H9 (cell line): ENCODE measurements around the gene KTN1. TPM values are rescaled to one million over a fixed set of nuclear protein-coding genes. Genes with fewer than 3 reads are reported as not detected.

Source experiments
- DNase-seq: peaks from one replicate; pipeline ENCODE4 v3.0.0-alpha.2; 2017
- H2AFZ ChIP-seq: one replicate; pipeline ENCODE4 v1.6.1; 2013; ENCODE audit warnings: mild to moderate bottlenecking, low read length, control low read depth, moderate library complexity
- H2AK5ac ChIP-seq: 2 replicates; pipeline ENCODE4 v1.6.1; 2013; ENCODE audit warnings: low read length, control low read depth, mixed read lengths; ENCODE audit not compliant: insufficient read length
- H2BK120ac ChIP-seq: one replicate; pipeline ENCODE4 v1.6.1; 2013; ENCODE audit warnings: low read depth, mild to moderate bottlenecking, low read length, control low read depth, inconsistent platforms; ENCODE audit not compliant: poor library complexity, severe bottlenecking
- H2BK12ac ChIP-seq: 2 replicates; pipeline ENCODE4 v1.6.1; 2013; ENCODE audit warnings: low read length, control low read depth, mixed read lengths, low read depth; ENCODE audit not compliant: insufficient read length
- H2BK15ac ChIP-seq: 2 replicates; pipeline ENCODE4 v1.6.1; 2013; ENCODE audit warnings: low read depth, low read length, control low read depth
- H2BK20ac ChIP-seq: one replicate; pipeline ENCODE4 v1.6.1; 2013; ENCODE audit warnings: low read depth, mild to moderate bottlenecking, low read length, control low read depth, inconsistent platforms; ENCODE audit not compliant: poor library complexity, severe bottlenecking
- H2BK5ac ChIP-seq: 2 replicates; pipeline ENCODE4 v1.6.1; 2013; ENCODE audit warnings: low read length, control low read depth, mixed read lengths; ENCODE audit not compliant: insufficient read length
- H3K14ac ChIP-seq: 2 replicates; pipeline ENCODE4 v1.6.1; 2013; ENCODE audit warnings: low read length, control low read depth; ENCODE audit not compliant: insufficient read depth
- H3K18ac ChIP-seq: 2 replicates; pipeline ENCODE4 v1.6.1; 2013; ENCODE audit warnings: low read depth, mild to moderate bottlenecking, mixed read lengths, low read length, control low read depth; ENCODE audit not compliant: insufficient read length
- H3K23ac ChIP-seq: 2 replicates; pipeline ENCODE4 v1.6.1; 2013; ENCODE audit warnings: low read length, control low read depth, mixed read lengths, low read depth; ENCODE audit not compliant: insufficient read length
- H3K23me2 ChIP-seq: 2 replicates; pipeline ENCODE4 v1.6.1; 2013; ENCODE audit warnings: low read depth, mild to moderate bottlenecking, mixed read lengths, low read length, control low read depth; ENCODE audit not compliant: insufficient read length, poor library complexity, severe bottlenecking
- H3K27ac ChIP-seq: 2 replicates; pipeline ENCODE4 v1.5.1; 2013; ENCODE audit warnings: low read length, control low read depth, mixed read lengths, low read depth; ENCODE audit not compliant: insufficient read length
- H3K27me3 ChIP-seq: 2 replicates; pipeline ENCODE4 v1.6.1; 2013; ENCODE audit warnings: low read length, control low read depth, inconsistent platforms; ENCODE audit not compliant: insufficient read depth
- H3K4ac ChIP-seq: 2 replicates; pipeline ENCODE4 v1.6.1; 2013; ENCODE audit warnings: low read depth, mild to moderate bottlenecking, control low read depth, inconsistent platforms, low read length, moderate library complexity
- H3K4me1 ChIP-seq: 2 replicates; pipeline ENCODE4 v1.6.1; 2013; ENCODE audit warnings: low read length, control low read depth, inconsistent platforms; ENCODE audit not compliant: insufficient read depth
- H3K4me2 ChIP-seq: 2 replicates; pipeline ENCODE4 v1.6.1; 2013; ENCODE audit warnings: low read length, control low read depth, mixed read lengths; ENCODE audit not compliant: insufficient read length, insufficient read depth
- H3K56ac ChIP-seq: 2 replicates; pipeline ENCODE4 v1.6.1; 2013; ENCODE audit warnings: low read depth, mild to moderate bottlenecking, mixed read lengths, low read length, control low read depth; ENCODE audit not compliant: insufficient read length
- H3K79me1 ChIP-seq: 2 replicates; pipeline ENCODE4 v1.6.1; 2013; ENCODE audit warnings: low read depth, mild to moderate bottlenecking, moderate library complexity, low read length, control low read depth, inconsistent platforms; ENCODE audit not compliant: insufficient read depth, poor library complexity, severe bottlenecking
- H3K79me2 ChIP-seq: 2 replicates; pipeline ENCODE4 v1.6.1; 2013; ENCODE audit warnings: low read length, control low read depth, inconsistent platforms; ENCODE audit not compliant: insufficient read depth
- H3K9ac ChIP-seq: 2 replicates; pipeline ENCODE4 v1.6.1; 2013; ENCODE audit warnings: low read length, control low read depth, mixed read lengths; ENCODE audit not compliant: insufficient read length; ENCODE audit errors: extremely low read depth
- H3K9me3 ChIP-seq: one replicate; pipeline ENCODE4 v1.6.1; 2013; ENCODE audit warnings: low read depth, low read length, inconsistent platforms; ENCODE audit not compliant: control insufficient read depth
- H3T11ph ChIP-seq: one replicate; pipeline ENCODE4 v1.6.1; 2013; ENCODE audit warnings: mild to moderate bottlenecking, low read length, control low read depth, inconsistent platforms
- H4K20me1 ChIP-seq: one replicate; pipeline ENCODE4 v1.6.1; 2013; ENCODE audit not compliant: control insufficient read depth, insufficient read length, insufficient read depth
- H4K5ac ChIP-seq: 2 replicates; pipeline ENCODE4 v1.6.1; 2013; ENCODE audit warnings: low read depth, mild to moderate bottlenecking, mixed read lengths, low read length, control low read depth; ENCODE audit not compliant: insufficient read length
- H4K8ac ChIP-seq: replicated peaks from 2 replicates; pipeline ENCODE4 v1.6.1; 2013; ENCODE audit warnings: low read length, control low read depth, mixed read lengths, low read depth; ENCODE audit not compliant: insufficient read length
- H4K91ac ChIP-seq: 2 replicates; pipeline ENCODE4 v1.6.1; 2013; ENCODE audit warnings: low read depth, mild to moderate bottlenecking, moderate library complexity, mixed read lengths, low read length, control low read depth; ENCODE audit not compliant: insufficient read length
- H3K27ac Mint-ChIP-seq, 3 experiments: 2 replicates in 2 of 3; 3 replicates in 1 of 3; pipeline ENCODE4 v1.8.0; 2020 to 2021; ENCODE audit warnings: mixed read lengths in 3 of 3, mild to moderate bottlenecking in 1 of 3, moderate library complexity in 1 of 3
- H3K27me3 Mint-ChIP-seq: 2 replicates; pipeline ENCODE4 v1.8.0; 2021; ENCODE audit warnings: low read depth, mild to moderate bottlenecking, moderate library complexity, mixed read lengths
- H3K36me3 Mint-ChIP-seq, 3 experiments: 2 replicates in 2 of 3; 3 replicates in 1 of 3; pipeline ENCODE4 v1.8.0; 2020 to 2021; ENCODE audit warnings: low read depth in 3 of 3, mixed read lengths in 3 of 3; ENCODE audit not compliant: insufficient read depth in 1 of 3
- H3K4me1 Mint-ChIP-seq, 2 experiments: 2 replicates each; pipeline ENCODE4 v1.8.0; 2020; ENCODE audit warnings: mixed read lengths in 2 of 2
- H3K4me3 Mint-ChIP-seq, 2 experiments: 2 replicates in 1 of 2; 3 replicates in 1 of 2; pipeline ENCODE4 v1.8.0; 2020 to 2021; ENCODE audit warnings: mild to moderate bottlenecking in 2 of 2, mixed read lengths in 2 of 2, moderate library complexity in 1 of 2
- H3K9me3 Mint-ChIP-seq, 2 experiments: 2 replicates in 1 of 2; 3 replicates in 1 of 2; pipeline ENCODE4 v1.8.0; 2020; ENCODE audit warnings: mild to moderate bottlenecking in 2 of 2, mixed read lengths in 2 of 2, moderate library complexity in 1 of 2
- CTCF ChIP-seq: fragments of 200-600 bp; sonication (generic); conservative IDR thresholded peaks from 3 replicates; pipeline ENCODE4 v1.8.0; 2021; ENCODE audit warnings: antibody characterized with exemption, mild to moderate bottlenecking
- total RNA-seq: library from RNA; stranded (reverse); gene quantifications from 2 replicates; pipeline ENCODE4 v1.2.1, GENCODE V29; 2021

Gene KTN1
- total RNA-seq, 1 experiment from 2014 or later = 128 TPM

- Histone ChIP-seq H3K56ac (no peak overlapping the region), H2BK12ac (no peak overlapping the region), H3K23me2 (no peaks in the 10 kb centered on the region), H2BK5ac (no peak overlapping the region), H3K14ac (no peak overlapping the region), H3K4me2 (no peak overlapping the region), H4K5ac (no peak overlapping the region), H3K4me1 (no peaks in the 10 kb centered on the region), H3K27me3 (no peaks in the 10 kb centered on the region), H2AK5ac (no peak overlapping the region), H3K18ac (no peak overlapping the region), H3K27ac (no peak overlapping the region), H2BK15ac (no peak overlapping the region), H4K91ac (no peak overlapping the region), H2BK120ac (no peak overlapping the region), H2BK20ac (no peak overlapping the region), H3K9ac (no peak overlapping the region), H3K79me2 (no peaks in the 10 kb centered on the region), H2AFZ (no peak overlapping the region), H3K4ac (no peak overlapping the region), H3K79me1 (no peaks in the 10 kb centered on the region), H4K20me1 (no peaks in the 10 kb centered on the region), H3K23ac (no peak overlapping the region), H4K8ac (no peak overlapping the region), H3K9me3 (no peaks in the 10 kb centered on the region), H3T11ph (no peak overlapping the region)
- no peaks in the 10 kb centered on the region for H3K27me3 Mint-ChIP-seq
- DNase-seq = no peak
- no peak for TF ChIP-seq CTCF
- no peak overlapping the region for H3K4me3 Mint-ChIP-seq
- peaks cover 2 to 8% (median 7%) of the 10 kb centered on the region in 3 experiments; a peak in 3 of 7 replicates for H3K36me3 Mint-ChIP-seq
- H3K27ac Mint-ChIP-seq = no peak overlapping the region
- peaks cover 6 to 8% of the 10 kb centered on the region in 2 experiments for H3K9me3 Mint-ChIP-seq
- no peaks in the 10 kb centered on the region for H3K4me1 Mint-ChIP-seq
These were observed 43.8 kb upstream of the KTN1 start for GRCh38 chr14:55536204-55536708.
